Smooth muscle cell (in vitro differentiated cells): ENCODE data around the gene CDCA4. TPM values are rescaled to one million over a fixed set of nuclear protein-coding genes. Genes with fewer than 3 reads are reported as not detected.

Source experiments
- DNase-seq: peaks from one replicate; lab custom pipeline; 2025; ENCODE audit not compliant: unreplicated experiment; lab: John Stamatoyannopoulos, UW
- H2AFZ ChIP-seq: fragments of 200-600 bp; sonication (generic); 2 replicates; pipeline ENCODE4 v1.6.0; 2016; ENCODE audit warnings: antibody characterized with exemption, low read depth, mild to moderate bottlenecking
- H3F3A ChIP-seq: fragments of 200-600 bp; sonication (generic); 2 replicates; pipeline ENCODE4 v1.6.0; 2017; ENCODE audit warnings: antibody characterized with exemption, low read depth
- H3K27ac ChIP-seq: fragments of 200-600 bp; sonication (generic); 2 replicates; pipeline ENCODE4 v1.5.1; 2016; ENCODE audit warnings: low read depth, mild to moderate bottlenecking
- H3K27me3 ChIP-seq: fragments of 200-600 bp; sonication (generic); 2 replicates; pipeline ENCODE4 v1.6.1; 2016; ENCODE audit warnings: low read depth, mild to moderate bottlenecking
- H3K36me3 ChIP-seq: fragments of 200-600 bp; sonication (generic); 2 replicates; pipeline ENCODE4 v1.5.1; 2016; ENCODE audit warnings: low read depth
- H3K4me1 ChIP-seq: fragments of 200-600 bp; sonication (generic); 2 replicates; pipeline ENCODE4 v1.5.1; 2016; ENCODE audit warnings: low read depth
- H3K4me2 ChIP-seq: fragments of 200-600 bp; sonication (generic); 2 replicates; pipeline ENCODE4 v1.6.0; 2016; ENCODE audit warnings: mild to moderate bottlenecking
- H3K4me3 ChIP-seq: fragments of 200-600 bp; sonication (generic); 2 replicates; pipeline ENCODE4 v1.5.1; 2016; ENCODE audit warnings: mild to moderate bottlenecking
- H3K79me2 ChIP-seq: fragments of 200-600 bp; sonication (generic); 2 replicates; pipeline ENCODE4 v1.6.0; 2016; ENCODE audit warnings: low read depth, mild to moderate bottlenecking
- H3K9ac ChIP-seq: fragments of 200-600 bp; sonication (generic); 2 replicates; pipeline ENCODE4 v1.6.0; 2016; ENCODE audit warnings: low read depth
- H3K9me3 ChIP-seq: fragments of 200-600 bp; sonication (generic); replicated peaks from 2 replicates; pipeline ENCODE4 v1.5.1; 2016; ENCODE audit warnings: low read depth
- H4K20me1 ChIP-seq: fragments of 200-600 bp; sonication (generic); 2 replicates; pipeline ENCODE4 v1.6.0; 2016; ENCODE audit warnings: low read depth
- CTCF ChIP-seq: fragments of 200-600 bp; sonication (generic); IDR thresholded peaks from 2 replicates; pipeline ENCODE4 v1.5.1; 2017; ENCODE audit warnings: borderline replicate concordance, mild to moderate bottlenecking, antibody characterized with exemption; ENCODE audit not compliant: insufficient read depth, poor library complexity, severe bottlenecking
- WGBS: methylation state at CpG from one replicate; pipeline ENCODE4 v1.1.7; 2016; ENCODE audit warnings: low lambda C conversion rate; 5-methylcytosine and 5-hydroxymethylcytosine counted together
- polyA plus RNA-seq: library from polyadenylated mRNA; unstranded; fragments of >200 nt; fragmentation: Nextera tagmentation; extraction: Ambion mirVana; gene quantifications from 2 replicates; pipeline ENCODE4 v1.2.1, GENCODE V29; 2016
- total RNA-seq: library from RNA; depleted of rRNA; stranded (reverse); fragments of >200 nt; gene quantifications from 2 replicates; pipeline ENCODE4 v1.2.3, GENCODE V29; 2014

The CDCA4 gene
- total and polyA plus RNA-seq, 2 experiments from 2014 or later: 15.1 to 23.5 TPM

DNA sequence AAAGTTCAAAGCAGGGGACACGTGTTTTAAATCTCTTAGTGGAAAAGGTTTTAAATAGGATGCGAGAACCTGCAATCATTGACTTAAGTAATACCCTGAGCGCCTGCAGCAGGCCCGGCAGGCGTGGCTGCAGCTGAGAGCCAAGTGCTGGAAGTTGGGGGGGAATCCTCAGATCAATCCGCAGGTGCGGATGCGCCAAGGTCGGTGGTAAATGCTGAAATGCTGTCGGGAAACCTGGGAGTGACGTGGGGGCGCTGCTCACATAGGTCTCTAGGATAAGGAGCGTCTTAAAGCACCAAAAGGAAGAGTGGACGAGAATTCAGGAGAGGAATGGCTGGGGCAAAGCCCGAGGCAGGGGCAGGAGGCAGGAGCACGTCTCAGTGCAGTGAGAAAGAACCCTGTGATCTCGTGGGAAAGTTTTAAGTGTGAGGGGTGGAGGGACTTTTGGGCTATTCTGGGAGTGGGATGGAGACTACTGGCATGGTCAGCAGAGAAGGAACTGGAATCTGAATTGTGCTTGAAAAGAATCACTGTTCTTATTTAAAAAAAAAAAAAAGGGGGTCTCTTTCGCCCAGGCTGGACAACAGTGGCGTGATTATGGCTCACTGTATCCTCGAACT, 883 bp upstream of the CDCA4 start:
- H3K36me3 ChIP-seq: no peaks in the 10 kb centered on the region
- H3K79me2 ChIP-seq: peaks cover 43% of the 10 kb centered on the region
- no peak for DNase-seq
- H3K4me2 ChIP-seq: peak overlapping the region; percentile 100
- peaks cover 31% of the 10 kb centered on the region for H3K4me1 ChIP-seq
- WGBS: 15% methylated on average over 20 of the region's 20 CpGs
- TF ChIP-seq CTCF: no peak
- no peaks in the 10 kb centered on the region for H3K9me3 ChIP-seq
- peak overlapping the region; percentile 77 for H3K4me3 ChIP-seq
- H3K27ac ChIP-seq: peak overlapping the region; percentile 87
- H3K9ac ChIP-seq: peak overlapping the region; percentile 80
- peaks cover 30% of the 10 kb centered on the region for H3F3A ChIP-seq
- H4K20me1 ChIP-seq: peaks cover 32% of the 10 kb centered on the region
- no peaks in the 10 kb centered on the region for H3K27me3 ChIP-seq
- peak overlapping the region; percentile 81 for H2AFZ ChIP-seq

GRCh38 chr14:105019861-105020814, 745 bp downstream of the CDCA4 start:
- no peak for TF ChIP-seq CTCF
- H3K27ac ChIP-seq: peak overlapping the region; percentile 81
- peaks cover 30% of the 10 kb centered on the region for H3F3A ChIP-seq
- no peaks in the 10 kb centered on the region for H3K9me3 ChIP-seq
- H3K4me2 ChIP-seq: peak overlapping the region; percentile 87
- H3K4me3 ChIP-seq: peak overlapping the region; percentile 90
- H3K4me1 ChIP-seq: peaks cover 34% of the 10 kb centered on the region
- WGBS: 4% methylated on average over 48 of the region's 75 CpGs
- peak overlapping the region; percentile 57 for H2AFZ ChIP-seq
- H3K79me2 ChIP-seq: peaks cover 59% of the 10 kb centered on the region
- peak; percentile 43 for DNase-seq
- H3K9ac ChIP-seq: peak overlapping the region; percentile 88
- H3K27me3 ChIP-seq: no peaks in the 10 kb centered on the region
- no peaks in the 10 kb centered on the region for H3K36me3 ChIP-seq
- H4K20me1 ChIP-seq: peaks cover 48% of the 10 kb centered on the region

- Histone ChIP-seq H3K4me2 (peak overlapping the region; percentile 33), H4K20me1 (peaks cover 65% of the 10 kb centered on the region)
Measured at GRCh38 chr14:105018414-105018813, 2.5 kb downstream of the CDCA4 start.

More at GRCh38 chr14:105018414-105018813, 2.5 kb downstream of the CDCA4 start:
- Histone ChIP-seq H3K36me3 (no peaks in the 10 kb centered on the region), H3K4me1 (peaks cover 34% of the 10 kb centered on the region), H3F3A (peaks cover 19% of the 10 kb centered on the region), H3K27me3 (no peaks in the 10 kb centered on the region), H3K79me2 (peaks cover 76% of the 10 kb centered on the region), H3K9ac (no peak overlapping the region), H3K27ac (no peak overlapping the region), H3K9me3 (no peaks in the 10 kb centered on the region), H2AFZ (no peak overlapping the region), H3K4me3 (no peak overlapping the region)
- no peak for DNase-seq
- no peak for TF ChIP-seq CTCF
- WGBS: 87% methylated on average over 4 of the region's 4 CpGs
